ENCODE data around the gene SERTAD4.

The SERTAD4 gene

GRCh38 chr1:210233216-210233494 lies 559 bp downstream of the SERTAD4 start:
- in situ Hi-C loops (cut with HindIII; ENCODE audit: low sequenced_read_pairs): no loop called here
- no peak for TF ChIP-seq CTCF (IDR thresholded peaks at IDR 0.05; ENCODE audit: low read depth, low read length)
- no peak for DNase-seq (ENCODE audit: low read depth, low spot score)
- H3K4me3 ChIP-seq (ENCODE audit: low read depth, low read length): peak overlapping the region; percentile 80

GRCh38 chr1:210233495-210234328 lies 1.1 kb downstream of the SERTAD4 start:
- H3K4me3 ChIP-seq (ENCODE audit: low read depth, low read length): peak overlapping the region; percentile 80
- DNase-seq (ENCODE audit: low read depth, low spot score): peak; percentile 83
- in situ Hi-C loops (cut with HindIII; ENCODE audit: low sequenced_read_pairs): no loop called here
- no peak for TF ChIP-seq CTCF (IDR thresholded peaks at IDR 0.05; ENCODE audit: low read depth, low read length)

GRCh38 chr1:210234329-210234757 lies 1.7 kb downstream of the SERTAD4 start:
- in situ Hi-C loops (cut with HindIII; ENCODE audit: low sequenced_read_pairs): no loop called here
- peak overlapping the region; percentile 80 for H3K4me3 ChIP-seq (ENCODE audit: low read depth, low read length)
- TF ChIP-seq CTCF (IDR thresholded peaks at IDR 0.05; ENCODE audit: low read depth, low read length): no peak
- DNase-seq (ENCODE audit: low read depth, low spot score): no peak

- no peak for DNase-seq (ENCODE audit: low read depth, low spot score)
- in situ Hi-C loops (cut with HindIII; ENCODE audit: low sequenced_read_pairs): no loop called here
- no peak overlapping the region for H3K4me3 ChIP-seq (ENCODE audit: low read depth, low read length)
- TF ChIP-seq CTCF (IDR thresholded peaks at IDR 0.05; ENCODE audit: low read depth, low read length): no peak
Measured at GRCh38 chr1:210235363-210236053, 2.9 kb downstream of the SERTAD4 start.

- no peak overlapping the region for H3K4me3 ChIP-seq (ENCODE audit: low read depth, low read length)
- peak; percentile 76 for DNase-seq (ENCODE audit: low read depth, low spot score)
- in situ Hi-C loops (cut with HindIII; ENCODE audit: low sequenced_read_pairs): no loop called here
- no peak for TF ChIP-seq CTCF (IDR thresholded peaks at IDR 0.05; ENCODE audit: low read depth, low read length)
Measured at GRCh38 chr1:210236386-210236839, 3.8 kb downstream of the SERTAD4 start.

GRCh38 chr1:210236840-210237409 lies 4.3 kb downstream of the SERTAD4 start:
- in situ Hi-C loops (cut with HindIII; ENCODE audit: low sequenced_read_pairs): no loop called here
- DNase-seq (ENCODE audit: low read depth, low spot score): peak; percentile 91
- no peak for TF ChIP-seq CTCF (IDR thresholded peaks at IDR 0.05; ENCODE audit: low read depth, low read length)
- H3K4me3 ChIP-seq (ENCODE audit: low read depth, low read length): peak overlapping the region; percentile 30

All from astrocyte of the spinal cord (primary cell).